Medulla oblongata (tissue), 1 donor: ENCODE measurements around the gene OR13C9.
A peak's percentile ranks its signal among the peaks of the same experiment; 100 is the strongest.
"Not testable (repeated sequence)": the region's sequence is repeated elsewhere in the genome, so short reads cannot be mapped to it uniquely, and the experiment has no call there.

ENCODE experiments used
- DNase-seq: peaks from one replicate; pipeline ENCODE4 v3.0.0-alpha.2; 2015; ENCODE audit errors: extremely low spot score

Gene OR13C9, protein sequence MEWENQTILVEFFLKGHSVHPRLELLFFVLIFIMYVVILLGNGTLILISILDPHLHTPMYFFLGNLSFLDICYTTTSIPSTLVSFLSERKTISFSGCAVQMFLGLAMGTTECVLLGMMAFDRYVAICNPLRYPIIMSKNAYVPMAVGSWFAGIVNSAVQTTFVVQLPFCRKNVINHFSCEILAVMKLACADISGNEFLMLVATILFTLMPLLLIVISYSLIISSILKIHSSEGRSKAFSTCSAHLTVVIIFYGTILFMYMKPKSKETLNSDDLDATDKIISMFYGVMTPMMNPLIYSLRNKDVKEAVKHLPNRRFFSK

DNA sequence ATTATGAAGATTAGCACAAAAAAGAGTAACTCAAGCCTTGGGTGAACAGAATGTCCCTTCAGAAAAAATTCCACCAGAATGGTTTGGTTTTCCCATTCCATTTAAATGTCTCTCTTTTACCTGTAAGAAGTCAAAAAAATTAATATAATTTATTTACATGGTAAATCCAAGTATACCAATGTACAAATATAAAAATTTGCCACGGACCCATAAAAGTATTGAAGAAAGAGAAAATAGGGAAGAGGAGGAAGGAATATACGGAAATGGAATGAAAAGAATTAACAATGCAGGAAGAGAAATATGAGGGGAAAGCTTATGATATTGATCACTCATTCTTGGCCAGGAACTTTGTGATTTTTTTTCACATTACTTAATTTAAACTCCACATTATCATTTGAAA lies at the start of gene OR13C9:
OR13C9 (minus strand) TSS at position 101 of the 400 bp plus-strand sequence; CDS start at position 101, 0 bp downstream.
- DNase-seq, result no peak

DNA sequence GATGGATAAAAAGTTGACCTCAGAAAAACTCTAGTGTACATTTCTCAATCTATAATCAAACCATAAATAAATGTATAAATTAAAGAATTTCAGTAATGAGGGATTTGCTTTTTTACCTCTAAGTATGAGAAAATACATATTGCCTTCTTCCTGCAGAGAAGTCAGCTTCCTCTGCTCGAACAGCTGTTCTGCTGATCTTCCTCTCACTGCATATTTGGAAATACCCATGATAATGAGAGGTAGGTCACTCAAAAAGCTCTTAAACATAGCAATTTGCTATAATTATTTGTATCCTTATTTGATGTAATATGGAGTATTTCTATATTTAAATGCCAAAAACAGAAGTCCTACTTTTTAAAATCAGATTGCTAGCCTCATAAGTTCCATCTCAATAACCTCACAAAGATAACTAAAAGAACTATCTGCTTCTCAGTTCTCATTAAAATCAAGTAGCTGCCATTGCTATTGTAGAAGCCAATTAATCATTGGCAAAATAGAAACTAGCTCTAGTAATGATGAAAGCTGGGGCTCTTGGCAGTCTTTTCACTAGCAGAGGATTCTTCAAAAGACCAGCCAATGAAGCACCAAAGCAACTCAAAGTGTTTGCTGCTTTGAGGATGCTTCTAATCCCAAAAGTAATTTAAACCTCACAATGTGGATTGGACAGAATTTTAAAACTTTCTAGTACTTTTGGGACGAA lies 40.6 kb upstream of the OR13C9 start:
- peak; percentile 2 for DNase-seq

DNA sequence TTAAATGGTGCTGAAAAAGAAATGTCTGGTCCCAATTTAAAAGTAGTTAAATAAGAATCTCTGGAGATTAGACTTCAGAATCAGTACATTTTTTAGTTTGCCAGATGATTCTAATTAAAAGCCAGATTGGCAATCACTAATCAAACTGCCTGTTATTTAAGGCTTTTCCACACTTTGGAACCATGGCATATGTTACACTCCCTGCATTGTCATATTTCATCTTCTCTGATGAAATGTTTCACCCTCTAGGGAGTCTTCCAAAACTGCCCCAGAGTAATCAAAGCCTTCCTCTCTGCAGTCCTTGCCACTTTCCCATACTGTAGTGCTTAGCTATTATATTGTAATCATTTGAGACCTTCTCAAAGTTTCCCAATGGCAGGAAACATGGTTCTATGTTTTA lies 17.5 kb upstream of the OR13C9 start:
- no peak for DNase-seq

DNA sequence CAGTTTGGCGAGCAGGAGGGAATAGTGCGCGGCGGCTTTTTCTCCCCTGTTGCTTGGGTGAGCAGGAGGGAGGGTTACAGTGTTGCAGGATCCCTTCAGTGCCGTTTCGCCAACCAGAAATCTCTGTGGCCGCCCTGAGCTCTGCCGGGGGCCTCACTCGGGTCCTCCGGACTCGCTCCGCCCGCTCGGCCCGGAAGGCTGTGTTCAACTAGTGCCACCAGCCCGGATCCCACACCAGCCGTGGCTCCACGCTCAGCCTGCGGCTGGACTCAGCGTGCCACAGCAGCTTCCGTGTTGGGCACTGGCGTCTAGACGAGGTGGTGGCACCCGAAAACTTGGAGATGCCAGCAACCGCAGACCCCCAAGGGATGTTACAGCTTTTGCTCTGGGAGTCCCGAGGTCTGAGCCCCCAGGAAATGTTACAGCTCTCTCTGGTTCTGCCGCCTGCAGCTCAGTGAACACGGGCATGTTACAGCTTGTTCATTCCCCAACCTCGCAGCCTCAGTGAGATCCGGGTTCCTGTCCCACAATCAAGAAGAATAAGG lies 16.0 kb upstream of the OR13C9 start:
- no peak for DNase-seq

DNA sequence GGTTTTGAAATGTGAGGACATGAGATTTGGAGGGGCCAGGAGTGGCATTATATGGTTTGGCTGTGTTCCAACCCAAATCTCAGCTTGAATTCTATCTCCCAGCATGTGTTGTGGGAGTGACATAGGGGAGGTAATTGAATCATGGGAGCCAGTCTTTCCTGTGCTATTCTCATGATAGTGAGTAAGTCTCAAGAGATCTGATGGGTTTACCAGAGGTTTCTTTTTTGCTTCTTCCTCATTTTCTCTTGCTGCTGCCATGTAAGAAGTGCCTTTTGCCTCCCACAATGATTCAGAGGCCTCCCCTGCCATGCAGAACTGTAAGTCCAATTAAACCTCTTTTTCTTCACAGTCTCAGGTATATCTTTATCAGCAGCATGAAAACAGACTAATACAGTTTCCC lies 8.0 kb upstream of the OR13C9 start:
- DNase-seq, result not testable (repeated sequence)

DNA sequence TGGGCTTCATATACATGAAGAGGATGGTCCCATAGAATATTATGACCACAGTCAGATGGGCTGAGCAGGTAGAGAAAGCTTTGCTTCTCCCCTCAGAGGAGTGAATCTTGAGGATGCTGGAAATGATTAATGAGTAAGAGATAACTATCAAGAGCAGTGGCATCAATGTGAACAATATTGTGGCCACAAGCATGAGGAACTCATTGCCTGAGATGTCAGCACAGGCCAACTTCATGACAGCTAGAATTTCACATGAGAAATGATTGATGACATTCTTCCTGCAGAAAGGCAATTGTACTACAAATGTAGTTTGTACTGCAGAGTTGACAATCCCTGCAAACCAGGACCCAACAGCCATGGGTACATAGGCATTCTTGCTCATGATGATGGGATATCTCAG lies 586 bp downstream of the OR13C9 start:
- no peak for DNase-seq

DNA sequence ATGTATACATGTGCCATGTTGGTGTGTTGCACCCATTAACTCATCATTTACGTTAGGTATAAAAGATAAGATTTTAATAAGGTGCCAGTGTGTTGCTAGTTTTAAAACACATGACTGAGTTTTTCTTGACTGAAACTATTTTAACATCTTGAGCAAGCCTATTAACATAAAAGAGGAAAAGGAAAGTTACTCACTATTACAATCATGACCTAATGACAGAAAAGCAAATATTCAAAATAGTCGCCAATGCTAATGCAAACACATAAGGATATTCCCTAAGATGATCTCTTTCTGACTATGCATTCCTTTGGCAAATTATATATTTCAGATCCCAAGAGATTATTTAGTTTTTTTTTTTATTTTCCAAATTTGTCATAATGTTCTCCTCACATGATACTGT lies 6.8 kb downstream of the OR13C9 start:
- no peak for DNase-seq

DNA sequence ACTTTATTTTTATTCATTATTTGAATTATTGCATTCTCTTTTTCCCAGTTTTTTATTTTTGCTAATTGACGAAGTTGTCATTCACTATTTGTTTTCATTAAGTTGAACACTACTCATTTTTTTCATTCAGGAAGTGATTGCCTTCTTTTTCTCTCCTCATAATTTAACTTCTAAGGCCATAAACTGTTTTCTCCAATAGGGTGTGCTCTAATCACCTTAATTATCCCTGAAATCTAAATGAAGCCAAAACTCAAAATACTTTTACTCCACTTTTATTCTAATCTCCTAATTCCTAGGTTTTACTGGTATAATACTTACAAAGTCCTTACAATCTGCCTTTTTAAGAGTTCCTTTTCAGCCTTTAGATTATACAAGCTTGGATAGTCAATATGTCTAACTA lies 9.7 kb downstream of the OR13C9 start:
- no peak for DNase-seq

DNA sequence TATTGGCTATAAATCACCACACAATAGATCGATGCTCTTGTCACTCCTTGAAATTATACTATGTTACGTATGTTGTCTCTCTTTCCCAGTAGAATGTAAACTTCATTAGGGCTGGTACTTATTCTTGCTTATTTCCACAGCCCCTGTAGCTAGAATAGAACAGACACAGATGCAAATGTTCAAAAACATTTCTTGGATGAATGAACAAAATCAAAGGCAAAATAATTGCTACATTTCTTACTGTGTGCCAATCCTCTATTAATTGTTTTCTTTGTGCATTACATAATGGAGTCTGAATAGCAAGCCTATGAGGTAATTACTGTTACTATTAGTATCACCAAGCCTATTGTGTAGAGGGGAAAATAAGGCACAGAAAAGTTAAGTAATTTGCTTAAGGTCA lies 11.9 kb downstream of the OR13C9 start:
- DNase-seq, result no peak

DNA sequence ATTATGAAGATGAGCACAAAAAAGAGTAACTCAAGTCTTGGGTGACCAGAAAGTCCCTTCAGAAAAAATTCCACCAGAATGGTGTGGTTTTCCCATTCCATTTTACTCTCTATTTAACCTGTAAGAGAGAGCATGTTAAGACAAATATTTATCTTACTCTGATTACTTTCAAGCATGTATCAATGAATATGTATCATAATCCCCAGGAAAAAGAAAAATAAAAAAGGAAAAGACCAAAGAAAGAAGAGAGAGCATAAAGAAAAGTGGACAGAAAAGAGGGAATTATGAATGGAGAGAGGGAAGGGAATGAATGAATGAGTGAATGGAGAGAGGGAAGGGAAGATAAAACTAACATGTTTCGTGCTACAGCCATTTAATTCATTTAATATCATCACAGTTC lies 12.5 kb downstream of the OR13C9 start, which contains the start of gene OR13C2:
OR13C2 (minus strand) TSS at position 101 of the 400 bp plus-strand sequence; CDS start at position 101, 0 bp downstream.
- DNase-seq, result not testable (repeated sequence)

DNA sequence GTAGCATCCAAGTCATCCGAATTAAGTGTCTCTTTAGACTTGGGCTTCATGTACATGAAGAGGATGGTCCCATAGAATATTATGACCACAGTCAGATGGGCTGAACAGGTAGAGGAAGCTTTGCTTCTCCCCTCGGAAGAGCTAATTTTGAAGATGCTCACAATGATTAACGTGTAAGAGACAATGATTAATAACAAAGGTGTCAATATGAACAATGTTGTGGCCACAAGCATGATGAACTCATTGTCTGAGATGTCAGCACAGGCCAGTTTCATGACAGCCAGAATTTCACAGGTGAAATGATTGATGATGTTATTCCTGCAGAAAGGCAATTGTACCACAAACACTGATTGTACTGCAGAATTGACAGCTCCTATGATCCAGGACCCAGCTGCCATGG lies 13.2 kb downstream of the OR13C9 start:
- no peak for DNase-seq

DNA sequence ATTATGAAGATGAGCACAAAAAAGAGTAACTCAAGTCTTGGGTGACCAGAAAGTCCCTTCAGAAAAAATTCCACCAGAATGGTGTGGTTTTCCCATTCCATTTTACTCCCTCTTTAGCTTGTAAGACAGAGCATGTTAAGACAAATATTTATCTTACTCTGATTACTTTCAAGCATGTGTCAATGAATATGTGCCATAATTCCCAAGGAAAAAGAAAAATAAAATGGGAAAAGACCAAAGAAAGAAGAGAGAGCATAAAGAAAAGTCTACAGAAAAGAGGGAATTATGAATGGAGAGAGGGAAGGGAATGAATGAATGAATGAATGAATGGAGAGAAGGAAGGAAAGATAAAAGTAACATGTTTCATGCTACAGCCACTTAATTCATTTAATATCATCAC lies 18.7 kb downstream of the OR13C9 start, which contains the start of gene OR13C5:
OR13C5 (minus strand) TSS at position 101 of the 400 bp plus-strand sequence; CDS start at position 101, 0 bp downstream.
- DNase-seq, result not testable (repeated sequence)

DNA sequence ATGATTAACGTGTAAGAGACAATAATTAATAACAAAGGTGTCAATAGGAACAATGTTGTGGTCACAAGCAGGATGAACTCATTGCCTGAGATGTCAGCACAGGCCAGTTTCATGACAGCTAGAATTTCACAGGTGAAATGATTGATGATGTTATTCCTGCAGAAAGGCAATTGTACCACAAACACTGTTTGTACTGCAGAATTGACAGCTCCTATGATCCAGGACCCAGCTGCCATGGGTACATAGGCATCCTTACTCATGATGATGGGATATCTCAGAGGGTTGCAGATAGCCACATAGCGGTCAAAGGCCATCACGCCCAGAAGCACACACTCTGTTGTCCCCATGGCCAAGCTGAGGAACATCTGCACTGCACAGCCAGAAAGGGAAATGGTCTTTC lies 19.3 kb downstream of the OR13C9 start:
- DNase-seq, result not testable (repeated sequence)

DNA sequence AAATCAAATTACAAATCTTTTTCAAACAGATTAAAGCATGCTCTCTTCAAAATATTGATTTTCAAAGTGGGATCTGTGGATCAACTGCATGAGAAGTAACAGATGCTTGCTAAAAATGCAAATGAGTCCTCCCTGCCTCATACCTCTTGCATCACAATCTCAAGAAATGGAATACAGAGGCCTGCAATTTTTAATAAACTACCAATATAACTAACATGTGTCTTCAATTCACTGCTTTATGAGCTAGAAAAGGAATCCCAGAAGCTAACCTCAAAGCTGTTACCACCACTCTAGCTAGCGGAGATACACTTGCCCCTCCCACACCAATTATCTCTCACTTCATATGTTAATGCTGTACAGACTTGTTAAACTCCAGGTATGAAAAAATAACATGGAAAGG lies 28.4 kb downstream of the OR13C9 start:
- DNase-seq, result no peak

DNA sequence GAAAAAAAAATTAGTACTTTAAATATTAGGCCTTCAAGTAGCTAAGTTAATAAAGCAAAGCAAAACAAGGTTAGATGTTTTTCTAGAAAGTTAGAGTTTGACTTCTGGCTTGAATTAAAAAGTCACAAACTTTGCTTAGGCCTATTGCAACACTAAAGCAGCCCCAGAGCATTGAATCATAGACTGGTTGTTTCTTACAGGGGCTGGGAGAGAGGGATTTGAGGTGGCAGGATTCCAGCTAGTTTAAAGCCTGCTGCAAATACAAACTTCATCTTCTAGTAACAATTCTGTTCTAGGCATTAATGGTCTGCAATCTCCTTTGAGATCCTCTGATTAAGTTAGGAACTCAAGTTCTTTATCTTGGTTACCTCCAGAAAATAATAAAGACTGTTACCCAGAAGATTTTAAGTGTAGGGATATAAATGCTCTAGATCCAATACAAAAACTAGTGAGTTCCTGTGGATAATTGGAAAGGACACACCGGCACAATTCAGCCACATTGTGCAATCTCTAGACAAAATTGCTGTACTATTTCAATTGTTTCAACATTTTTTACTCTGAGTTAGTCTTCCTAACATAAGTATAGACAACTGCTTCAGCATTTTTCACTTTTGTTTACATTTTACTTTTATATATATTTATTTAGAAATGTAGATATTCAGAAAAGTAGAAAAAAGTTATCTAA lies 31.4 kb downstream of the OR13C9 start:
- DNase-seq, result no peak

DNA sequence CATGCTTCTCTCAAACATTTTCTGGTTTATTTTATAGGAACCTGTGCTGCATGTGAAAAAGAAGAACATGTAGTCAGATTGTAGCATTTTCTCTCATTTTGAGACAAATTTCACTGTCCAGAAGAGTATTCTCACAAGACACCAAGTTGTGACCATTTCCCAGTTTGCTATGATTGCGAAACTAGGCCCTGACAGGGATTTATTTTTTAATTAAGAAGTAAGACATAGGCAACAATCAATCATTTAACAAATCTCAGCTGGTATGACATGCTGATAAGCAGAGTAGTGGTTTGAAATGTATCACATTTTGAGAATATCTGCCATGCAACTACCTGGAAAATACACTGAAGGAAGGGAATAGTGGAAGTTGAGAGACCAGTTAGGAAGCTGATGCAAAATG lies 37.4 kb downstream of the OR13C9 start:
- no peak for DNase-seq

DNA sequence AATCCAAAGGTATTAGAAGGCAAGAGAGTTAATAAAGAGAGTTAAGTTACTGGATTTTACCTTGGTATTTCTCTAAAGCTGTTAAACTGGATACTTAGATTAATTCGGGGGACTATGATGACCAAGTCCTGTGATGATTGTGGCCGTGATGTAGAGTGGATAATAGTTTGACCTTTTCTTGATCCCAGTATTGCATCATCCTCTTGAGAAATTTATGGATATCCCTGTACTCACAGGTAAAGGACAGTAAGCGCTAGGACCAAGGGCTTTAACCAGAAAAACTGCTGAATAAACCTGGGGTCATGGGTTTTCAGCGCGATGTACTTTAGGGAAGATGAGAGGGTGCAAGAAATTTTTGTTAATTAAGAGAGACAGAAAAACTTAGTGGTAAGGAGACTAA lies 40.7 kb downstream of the OR13C9 start:
- DNase-seq, result no peak

DNA sequence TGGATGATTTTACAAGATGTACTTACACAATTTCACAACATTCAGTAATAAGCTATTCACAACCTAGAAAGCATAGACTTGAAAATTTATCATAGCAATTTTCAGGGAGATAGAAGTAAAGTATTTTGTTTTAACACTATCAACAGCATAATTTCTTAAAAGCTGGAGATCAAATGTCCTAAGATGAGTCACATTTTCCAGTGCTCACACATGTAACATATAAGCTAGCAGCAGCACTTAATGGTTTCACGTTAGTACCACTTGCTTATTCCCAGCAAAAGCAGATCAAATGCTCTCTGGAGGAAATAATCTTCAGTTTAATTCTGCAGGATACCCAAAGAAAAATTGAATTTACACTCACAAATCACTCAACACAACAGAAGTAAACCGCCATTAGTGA lies 42.5 kb downstream of the OR13C9 start:
- no peak for DNase-seq

DNA sequence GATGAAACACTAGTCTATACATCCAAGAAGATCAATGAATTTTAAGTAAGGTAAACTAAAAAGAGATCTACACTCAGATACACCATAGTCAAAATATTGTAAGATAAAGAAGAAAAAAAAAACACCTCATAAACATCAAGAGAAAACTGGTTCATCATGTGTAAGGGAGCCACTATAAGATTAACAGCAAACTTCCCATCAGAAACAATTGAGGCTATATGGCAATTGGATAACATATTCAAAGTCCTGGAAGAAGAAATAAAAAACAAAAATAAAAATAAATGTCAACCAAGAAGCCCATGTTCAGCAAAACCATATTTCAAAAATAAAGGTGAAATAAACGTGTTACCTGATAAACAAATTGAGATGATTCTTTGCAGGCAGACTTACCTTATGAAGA lies 45.4 kb downstream of the OR13C9 start:
- no peak for DNase-seq

DNA sequence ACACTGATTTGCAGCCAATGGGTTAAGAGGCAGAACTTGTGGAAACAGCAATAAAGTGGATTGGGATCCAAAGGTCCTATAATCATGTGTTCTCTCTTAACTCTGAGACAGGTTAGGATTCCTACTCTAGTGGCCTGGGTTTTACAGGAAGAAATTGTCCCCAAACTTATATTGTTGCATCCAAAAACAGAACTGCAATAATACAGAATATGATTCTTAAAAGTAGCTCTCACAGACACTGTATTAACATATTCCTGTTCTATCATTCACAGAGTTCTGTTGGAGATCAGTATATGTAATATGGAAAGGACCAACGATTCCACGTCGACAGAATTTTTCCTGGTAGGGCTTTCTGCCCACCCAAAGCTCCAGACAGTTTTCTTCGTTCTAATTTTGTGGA lies 49.1 kb downstream of the OR13C9 start, which contains the start of gene OR13C8:
OR13C8 (plus strand) TSS at position 301 of the 400 bp plus-strand sequence; CDS start at position 301, 0 bp downstream.
- DNase-seq, result no peak
